Activated CD4-positive, alpha-beta T cell treated with anti-CD3 and anti-CD28 coated beads for 36 hours (primary cell): ENCODE results near the gene TSHZ2. TPM values are rescaled to one million over a fixed set of nuclear protein-coding genes. Genes with fewer than 3 reads are reported as not detected.

Source experiments
- ATAC-seq: fragments of 200-7000 bp; cut with Tn5 transposase; one replicate; pipeline ENCODE4 v1.10.0; 2021; ENCODE audit warnings: mild to moderate bottlenecking, moderate library complexity
- CTCF ChIA-PET: fragments of 350-600 bp; sonication (Branson Sonifier 250); formaldehyde crosslinking; loops from one replicate; lab custom pipeline; 2021; ENCODE audit warnings: antibody characterized with exemption; lab: Charles Lee
- POLR2A ChIA-PET: fragments of 350-600 bp; sonication (Branson Sonifier 250); formaldehyde crosslinking; loops from one replicate; lab custom pipeline; 2021; ENCODE audit warnings: antibody characterized with exemption, inconsistent platforms; lab: Charles Lee
- DNase-seq: peaks from one replicate; pipeline ENCODE4 v3.0.0-alpha.2; 2020
- H3K27ac Mint-ChIP-seq: one replicate; pipeline ENCODE4 v1.8.0; 2021; ENCODE audit warnings: mixed read lengths
- H3K27me3 Mint-ChIP-seq: one replicate; pipeline ENCODE4 v1.8.0; 2021; ENCODE audit warnings: mixed read lengths
- H3K36me3 Mint-ChIP-seq: one replicate; pipeline ENCODE4 v1.8.0; 2021; ENCODE audit warnings: low read depth, mixed read lengths
- H3K4me1 Mint-ChIP-seq: one replicate; pipeline ENCODE4 v1.8.0; 2021; ENCODE audit warnings: mixed read lengths
- H3K4me3 Mint-ChIP-seq: one replicate; pipeline ENCODE4 v1.8.0; 2021; ENCODE audit warnings: mild to moderate bottlenecking, moderate library complexity, mixed read lengths
- H3K9me3 Mint-ChIP-seq: one replicate; pipeline ENCODE4 v1.8.0; 2021; ENCODE audit warnings: low read depth, mixed read lengths
- intact Hi-C, 2 experiments: fragments of 100-400 bp; cut with DNase I in 1 of 2; cut with micrococcal nuclease in 1 of 2; formaldehyde crosslinking; loops; one replicate each; pipeline versions ENCODE4 v1.14.2 to v1.15.1; 2022 to 2024; cut with DNase I, micrococcal nuclease
- total RNA-seq, 2 experiments: library from RNA; stranded (reverse); gene quantifications; one replicate each; pipeline ENCODE4 v1.2.3, GENCODE V29; 2021

The TSHZ2 gene
- total RNA-seq, 2 experiments from 2014 or later, result 25.9 to 43.6 TPM

GRCh38 chr20:53164072-53164471, 191.9 kb downstream of the TSHZ2 start:
- H3K27ac Mint-ChIP-seq, result no peak overlapping the region
- no peak overlapping the region for H3K4me3 Mint-ChIP-seq
- ChIA-PET CTCF (interaction anchor here (1.0 kb wide), 1 partner anchor 384 kb away, joined by 3 read pairs; no protein-coding TSS in a partner anchor), POLR2A (no interaction called here)
- intact Hi-C loops, result no loop called here
- H3K4me1 Mint-ChIP-seq, result peaks cover 22% of the 10 kb centered on the region
- H3K9me3 Mint-ChIP-seq, result no peaks in the 10 kb centered on the region
- H3K36me3 Mint-ChIP-seq, result peaks cover 12% of the 10 kb centered on the region
- no peak for DNase-seq
- ATAC-seq, result no peak
- no peaks in the 10 kb centered on the region for H3K27me3 Mint-ChIP-seq

GRCh38 chr20:53165452-53165851, 193.3 kb downstream of the TSHZ2 start:
- Mint-ChIP-seq H3K4me3 (no peak overlapping the region), H3K4me1 (peaks cover 21% of the 10 kb centered on the region), H3K27ac (no peak overlapping the region), H3K27me3 (no peaks in the 10 kb centered on the region), H3K9me3 (no peaks in the 10 kb centered on the region), H3K36me3 (peaks cover 12% of the 10 kb centered on the region)
- ATAC-seq (no peak), DNase-seq (no peak)
- POLR2A ChIA-PET, result no interaction called here
- intact Hi-C loops, result no loop called here
- CTCF ChIA-PET, result no interaction called here

GRCh38 chr20:53168491-53168890, 196.3 kb downstream of the TSHZ2 start:
- Mint-ChIP-seq H3K4me3 (no peak overlapping the region), H3K36me3 (peaks cover 7% of the 10 kb centered on the region), H3K4me1 (peaks cover 14% of the 10 kb centered on the region), H3K9me3 (no peaks in the 10 kb centered on the region), H3K27ac (no peak overlapping the region), H3K27me3 (no peaks in the 10 kb centered on the region)
- intact Hi-C loops, result no loop called here
- DNase-seq (no peak), ATAC-seq (no peak)
- ChIA-PET CTCF (no interaction called here), POLR2A (no interaction called here)

GRCh38 chr20:53170196-53170595, 198.0 kb downstream of the TSHZ2 start:
- Mint-ChIP-seq H3K4me1 (peaks cover 16% of the 10 kb centered on the region), H3K9me3 (no peaks in the 10 kb centered on the region), H3K4me3 (no peak overlapping the region), H3K27ac (no peak overlapping the region), H3K27me3 (no peaks in the 10 kb centered on the region), H3K36me3 (peaks cover 7% of the 10 kb centered on the region)
- ChIA-PET POLR2A (no interaction called here), CTCF (no interaction called here)
- intact Hi-C loops, result no loop called here
- DNase-seq (no peak), ATAC-seq (no peak)

GRCh38 chr20:53171065-53171464, 198.9 kb downstream of the TSHZ2 start:
- H3K27me3 Mint-ChIP-seq, result peaks cover under 1% of the 10 kb centered on the region
- no peak for ATAC-seq
- peaks cover 16% of the 10 kb centered on the region for H3K4me1 Mint-ChIP-seq
- H3K36me3 Mint-ChIP-seq, result peaks cover 4% of the 10 kb centered on the region
- intact Hi-C loops, result no loop called here
- ChIA-PET CTCF (interaction anchor here (0.8 kb wide), 1 partner anchor 927 kb away, joined by 4 read pairs; no protein-coding TSS in a partner anchor), POLR2A (no interaction called here)
- no peak overlapping the region for H3K4me3 Mint-ChIP-seq
- H3K27ac Mint-ChIP-seq, result no peak overlapping the region
- no peaks in the 10 kb centered on the region for H3K9me3 Mint-ChIP-seq
- no peak for DNase-seq

GRCh38 chr20:53174454-53174853, 202.3 kb downstream of the TSHZ2 start:
- Mint-ChIP-seq H3K4me1 (peaks cover 14% of the 10 kb centered on the region), H3K27me3 (peaks cover 4% of the 10 kb centered on the region), H3K9me3 (no peaks in the 10 kb centered on the region), H3K4me3 (no peak overlapping the region), H3K27ac (no peak overlapping the region), H3K36me3 (peaks cover 5% of the 10 kb centered on the region)
- intact Hi-C loops, result no loop called here
- ChIA-PET CTCF (no interaction called here), POLR2A (interaction anchor here (0.7 kb wide), 1 partner anchor 236 kb away, joined by 11 read pairs; no protein-coding TSS in a partner anchor)
- no peak for ATAC-seq
- no peak for DNase-seq

GRCh38 chr20:53175135-53175780, 203.1 kb downstream of the TSHZ2 start:
- no peak for ATAC-seq
- H3K27ac Mint-ChIP-seq, result no peak overlapping the region
- CTCF ChIA-PET, result no interaction called here
- DNase-seq, result no peak
- POLR2A ChIA-PET, result interaction anchor here (0.7 kb wide), 1 partner anchor 235 kb away, joined by 11 read pairs; no protein-coding TSS in a partner anchor
- peaks cover 14% of the 10 kb centered on the region for H3K4me1 Mint-ChIP-seq
- peaks cover 4% of the 10 kb centered on the region for H3K27me3 Mint-ChIP-seq
- intact Hi-C loops, result no loop called here
- H3K4me3 Mint-ChIP-seq, result no peak overlapping the region
- peaks cover 5% of the 10 kb centered on the region for H3K36me3 Mint-ChIP-seq
- H3K9me3 Mint-ChIP-seq, result no peaks in the 10 kb centered on the region

- Mint-ChIP-seq H3K36me3 (peaks cover 5% of the 10 kb centered on the region), H3K4me1 (peaks cover 12% of the 10 kb centered on the region), H3K27me3 (peaks cover 4% of the 10 kb centered on the region), H3K9me3 (no peaks in the 10 kb centered on the region), H3K4me3 (no peak overlapping the region), H3K27ac (no peak overlapping the region)
- CTCF ChIA-PET, result interaction anchor here (0.6 to 0.8 kb wide), 2 partner anchors 20 to 47 kb away, joined by 3 read pairs; no protein-coding TSS in a partner anchor
- intact Hi-C loops, result no loop called here
- DNase-seq (no peak), ATAC-seq (no peak)
- POLR2A ChIA-PET, result no interaction called here
These were observed 204.0 kb downstream of the TSHZ2 start for GRCh38 chr20:53176134-53176533.

GRCh38 chr20:53177687-53178086, 205.5 kb downstream of the TSHZ2 start:
- DNase-seq, result no peak
- intact Hi-C loops, result no loop called here
- H3K27ac Mint-ChIP-seq, result no peak overlapping the region
- peaks cover 5% of the 10 kb centered on the region for H3K36me3 Mint-ChIP-seq
- H3K4me3 Mint-ChIP-seq, result no peak overlapping the region
- no peak for ATAC-seq
- ChIA-PET CTCF (interaction anchor here (1.0 to 1.4 kb wide), 2 partner anchors 10 to 370 kb away, joined by 3 to 6 read pairs; no protein-coding TSS in a partner anchor), POLR2A (no interaction called here)
- H3K9me3 Mint-ChIP-seq, result no peaks in the 10 kb centered on the region
- H3K27me3 Mint-ChIP-seq, result peaks cover 4% of the 10 kb centered on the region
- peaks cover 5% of the 10 kb centered on the region for H3K4me1 Mint-ChIP-seq

- ChIA-PET CTCF (no interaction called here), POLR2A (no interaction called here)
- Mint-ChIP-seq H3K4me3 (no peak overlapping the region), H3K27me3 (peaks cover 4% of the 10 kb centered on the region), H3K9me3 (no peaks in the 10 kb centered on the region), H3K36me3 (peaks cover 7% of the 10 kb centered on the region), H3K4me1 (no peaks in the 10 kb centered on the region), H3K27ac (no peak overlapping the region)
- no peak for DNase-seq
- intact Hi-C loops, result no loop called here
- no peak for ATAC-seq
These were observed 207.6 kb downstream of the TSHZ2 start for GRCh38 chr20:53179749-53180148.

- H3K36me3 Mint-ChIP-seq, result peaks cover 12% of the 10 kb centered on the region
- intact Hi-C loops, result no loop called here
- ChIA-PET POLR2A (no interaction called here), CTCF (no interaction called here)
- H3K27me3 Mint-ChIP-seq, result peaks cover 4% of the 10 kb centered on the region
- H3K4me1 Mint-ChIP-seq, result peaks cover 3% of the 10 kb centered on the region
- no peaks in the 10 kb centered on the region for H3K9me3 Mint-ChIP-seq
- ATAC-seq, result no peak
- H3K4me3 Mint-ChIP-seq, result no peak overlapping the region
- no peak for DNase-seq
- no peak overlapping the region for H3K27ac Mint-ChIP-seq
These were observed 208.8 kb downstream of the TSHZ2 start for GRCh38 chr20:53180928-53181362.

GRCh38 chr20:53181866-53182376, 209.8 kb downstream of the TSHZ2 start:
- ChIA-PET CTCF (no interaction called here), POLR2A (no interaction called here)
- H3K36me3 Mint-ChIP-seq, result peaks cover 11% of the 10 kb centered on the region
- H3K4me1 Mint-ChIP-seq, result peaks cover 4% of the 10 kb centered on the region
- no peaks in the 10 kb centered on the region for H3K9me3 Mint-ChIP-seq
- peaks cover 2% of the 10 kb centered on the region for H3K27me3 Mint-ChIP-seq
- no peak overlapping the region for H3K4me3 Mint-ChIP-seq
- intact Hi-C loops, result no loop called here
- ATAC-seq (no peak), DNase-seq (no peak)
- no peak overlapping the region for H3K27ac Mint-ChIP-seq
